ENCODE results near the gene RIPOR2. TPM values are rescaled to one million over a fixed set of nuclear protein-coding genes. Genes with fewer than 3 reads are reported as not detected.

The RIPOR2 gene
- total and polyA plus RNA-seq, 10 of the 15 experiments (the other 5 are each of a cell fraction or from before 2014, with no cell fraction given): 22.2 to 48.2 (median 34.7) TPM

DNA sequence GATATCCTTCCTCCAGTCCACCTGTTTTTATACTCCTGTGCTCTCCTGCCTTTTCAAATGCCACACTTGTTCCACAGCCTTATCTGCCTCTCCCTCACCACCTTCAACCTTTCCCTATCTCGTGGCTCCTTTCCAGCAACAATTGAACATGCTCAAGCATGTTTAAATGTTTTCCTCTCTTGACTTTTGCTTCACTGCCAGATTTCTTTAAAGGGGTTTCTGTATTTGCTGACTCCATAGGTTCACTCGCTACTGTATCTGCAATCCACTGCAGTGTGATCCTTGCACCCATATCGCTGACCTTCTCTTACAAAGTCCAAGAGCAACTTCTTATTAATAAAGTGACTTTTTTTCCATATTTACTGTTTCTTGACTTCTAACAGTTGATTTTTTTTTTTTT lies 172.2 kb downstream of the RIPOR2 start (continued):
- TF ChIP-seq, protein P1, sequence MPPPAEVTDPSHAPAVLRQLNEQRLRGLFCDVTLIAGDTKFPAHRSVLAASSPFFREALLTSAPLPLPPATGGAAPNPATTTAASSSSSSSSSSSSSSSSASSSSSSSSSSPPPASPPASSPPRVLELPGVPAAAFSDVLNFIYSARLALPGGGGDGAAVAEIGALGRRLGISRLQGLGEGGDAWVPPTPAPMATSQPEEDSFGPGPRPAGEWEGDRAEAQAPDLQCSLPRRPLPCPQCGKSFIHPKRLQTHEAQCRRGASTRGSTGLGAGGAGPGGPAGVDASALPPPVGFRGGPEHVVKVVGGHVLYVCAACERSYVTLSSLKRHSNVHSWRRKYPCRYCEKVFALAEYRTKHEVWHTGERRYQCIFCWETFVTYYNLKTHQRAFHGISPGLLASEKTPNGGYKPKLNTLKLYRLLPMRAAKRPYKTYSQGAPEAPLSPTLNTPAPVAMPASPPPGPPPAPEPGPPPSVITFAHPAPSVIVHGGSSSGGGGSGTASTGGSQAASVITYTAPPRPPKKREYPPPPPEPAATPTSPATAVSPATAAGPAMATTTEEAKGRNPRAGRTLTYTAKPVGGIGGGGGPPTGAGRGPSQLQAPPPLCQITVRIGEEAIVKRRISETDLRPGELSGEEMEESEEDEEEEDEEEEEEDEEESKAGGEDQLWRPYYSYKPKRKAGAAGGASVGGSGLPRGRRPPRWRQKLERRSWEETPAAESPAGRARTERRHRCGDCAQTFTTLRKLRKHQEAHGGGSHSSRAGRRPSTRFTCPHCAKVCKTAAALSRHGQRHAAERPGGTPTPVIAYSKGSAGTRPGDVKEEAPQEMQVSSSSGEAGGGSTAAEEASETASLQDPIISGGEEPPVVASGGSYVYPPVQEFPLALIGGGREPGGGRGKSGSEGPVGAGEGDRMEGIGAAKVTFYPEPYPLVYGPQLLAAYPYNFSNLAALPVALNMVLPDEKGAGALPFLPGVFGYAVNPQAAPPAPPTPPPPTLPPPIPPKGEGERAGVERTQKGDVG (CRISPR knock-in tag; IDR thresholded peaks at IDR 0.05): no peak
- TF ChIP-seq NKRF (conservative IDR thresholded peaks at IDR 0.05) (no peak), NRF1 (conservative IDR thresholded peaks at IDR 0.05; ENCODE audit: low read depth, low read length) (no peak), HDGF (IDR thresholded peaks at IDR 0.05) (no peak), POLR2AphosphoS5 (IDR thresholded peaks at IDR 0.05; ENCODE audit: low read length) (no peak), CBFB (IDR thresholded peaks at IDR 0.05; ENCODE audit: low read depth) (no peak), SMARCA5 (IDR thresholded peaks at IDR 0.05) (no peak), SRF (IDR thresholded peaks at IDR 0.05; ENCODE audit: low read depth in 2 of 2, low read length in 2 of 2) (no peak), FOXM1 (IDR thresholded peaks at IDR 0.05; ENCODE audit: low read depth, low read length) (no peak), SUPT20H (IDR thresholded peaks at IDR 0.05; ENCODE audit: borderline replicate concordance, control insufficient read depth, low read depth, low read length) (no peak), SP1 (IDR thresholded peaks at IDR 0.05; ENCODE audit: low read depth, low read length) (no peak), HDAC6 (IDR thresholded peaks at IDR 0.05; ENCODE audit: unreplicated experiment) (no peak), IKZF1 (conservative IDR thresholded peaks at IDR 0.05) (no peak), ASH2L (IDR thresholded peaks at IDR 0.05; ENCODE audit: borderline replicate concordance, low read depth) (no peak), CREB1 (IDR thresholded peaks at IDR 0.05; ENCODE audit: low read depth) (no peak)
